Panc1 (cell line): Measurements from ENCODE around the gene PDE11A. TPM values are rescaled to one million over a fixed set of nuclear protein-coding genes. Genes with fewer than 3 reads are reported as not detected.

Experiments
- ATAC-seq: fragments of 200-7000 bp; cut with Tn5 transposase; 2 replicates; pipeline ENCODE4 v1.9.1; 2020; ENCODE audit warnings: mild to moderate bottlenecking, moderate library complexity
- BruUV-seq: library from RNA; stranded (reverse); fragments of 400-500 nt; replicated peaks from 2 replicates; lab custom pipeline; 2021; lab: Mats Ljungman, UMichigan
- CTCF ChIA-PET: fragments of 300-600 bp; sonication (Branson Sonifier 250); formaldehyde crosslinking; loops from one replicate; lab custom pipeline; 2022; ENCODE audit warnings: antibody characterized with exemption; lab: Charles Lee
- POLR2A ChIA-PET: fragments of 300-600 bp; sonication (Branson Sonifier 250); formaldehyde crosslinking; loops from one replicate; lab custom pipeline; 2022; ENCODE audit warnings: antibody characterized with exemption; lab: Charles Lee
- DNase-seq: peaks from one replicate; pipeline ENCODE4 v3.0.0-alpha.2; 2010; ENCODE audit warnings: low read depth, low spot score
- H3K27ac ChIP-seq: 2 replicates; pipeline ENCODE4 v1.5.1; 2011; ENCODE audit warnings: mild to moderate bottlenecking, low read length, inconsistent platforms
- H3K27me3 ChIP-seq: fragments of 200-500 bp; sonication (Bioruptor generic); 2 replicates; pipeline ENCODE4 v1.6.0; 2014; ENCODE audit warnings: low read length, inconsistent platforms; ENCODE audit not compliant: control insufficient read depth, insufficient read depth
- H3K36me3 ChIP-seq: fragments of 200-500 bp; sonication (Bioruptor generic); 2 replicates; pipeline ENCODE4 v1.5.1; 2014; ENCODE audit warnings: inconsistent platforms, mild to moderate bottlenecking, low read length, moderate library complexity; ENCODE audit not compliant: control insufficient read depth, insufficient read depth
- H3K4me1 ChIP-seq: 2 replicates; pipeline ENCODE4 v1.5.1; 2011; ENCODE audit warnings: inconsistent platforms, mild to moderate bottlenecking, low read length, moderate library complexity; ENCODE audit not compliant: control insufficient read depth, insufficient read depth
- H3K4me3 ChIP-seq, 2 experiments: 2 replicates each; pipeline ENCODE4 v1.5.1; 2011 to 2012; ENCODE audit warnings: low read depth in 2 of 2, low read length in 2 of 2, mild to moderate bottlenecking in 2 of 2, inconsistent platforms in 1 of 2, moderate library complexity in 1 of 2
- H3K9me3 ChIP-seq: fragments of 200-500 bp; sonication (Bioruptor generic); 2 replicates; pipeline ENCODE4 v1.5.1; 2014; ENCODE audit warnings: low read depth, mild to moderate bottlenecking, inconsistent platforms, low read length, moderate library complexity; ENCODE audit not compliant: control insufficient read depth, insufficient read depth
- POLR2AphosphoS5 ChIP-seq: IDR thresholded peaks from 2 replicates; pipeline ENCODE4 v1.6.1; 2012; ENCODE audit warnings: mild to moderate bottlenecking, low read depth, low read length, moderate library complexity
- SIN3A ChIP-seq: IDR thresholded peaks from 2 replicates; pipeline ENCODE4 v1.6.1; 2012; ENCODE audit warnings: low read depth, mild to moderate bottlenecking, low read length, moderate library complexity, borderline replicate concordance; ENCODE audit not compliant: insufficient read depth
- TCF7L2 ChIP-seq: IDR thresholded peaks from 2 replicates; pipeline ENCODE4 v1.6.1; 2011; ENCODE audit warnings: mild to moderate bottlenecking, low read depth, low read length, inconsistent platforms
- in situ Hi-C: cut with HindIII; loops from 2 replicates; pipeline ENCODE4 v1.10.0; 2016; ENCODE audit warnings: low sequenced_read_pairs, low pct_unique_long_range_greater_than_20kb
- intact Hi-C: fragments of 100-400 bp; cut with micrococcal nuclease; formaldehyde crosslinking; loops from one replicate; pipeline ENCODE4 v1.10.0; 2022; ENCODE audit not compliant: unreplicated experiment
- total RNA-seq: library from RNA; stranded (reverse); gene quantifications from one replicate; pipeline ENCODE4 v1.2.1, GENCODE V29; 2021; ENCODE audit not compliant: unreplicated experiment
- TF ChIP-seq, protein P1 (sequence below): fragments of 450-650 bp; IDR thresholded peaks from 2 replicates; pipeline ENCODE4 v1.5.1; 2017; ENCODE audit warnings: mild to moderate bottlenecking
- TF ChIP-seq, protein P2 (sequence below), 2 experiments: IDR thresholded peaks; 2 replicates each; pipeline ENCODE4 v1.6.1; 2011 to 2012; ENCODE audit warnings: low read depth in 2 of 2, control low read depth in 1 of 2, low read length in 1 of 2, mild to moderate bottlenecking in 1 of 2, moderate library complexity in 1 of 2; ENCODE audit not compliant: insufficient read depth in 1 of 2

The PDE11A gene
- total RNA-seq, 1 experiment from 2014 or later: not detected

DNA sequence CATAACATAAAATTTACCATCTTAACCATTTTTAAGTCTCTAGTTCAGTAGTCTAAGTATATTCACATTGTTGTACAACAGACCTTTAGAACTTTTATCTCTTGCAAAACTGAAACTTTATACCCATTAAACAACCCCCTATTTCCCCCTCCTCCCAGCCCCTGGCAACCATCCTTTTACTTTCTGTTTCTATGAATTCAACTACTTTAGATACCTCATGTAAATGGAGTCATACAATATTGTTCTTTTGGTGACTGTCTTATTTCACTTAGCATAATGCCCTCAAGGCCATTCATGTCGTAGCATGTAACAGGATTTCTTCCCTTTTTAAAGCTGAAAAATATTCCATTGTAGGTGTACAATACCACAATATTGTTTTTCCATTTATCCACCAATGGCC is 129.8 kb downstream of the PDE11A start:
- Histone ChIP-seq H3K27me3 (no peaks in the 10 kb centered on the region; the same call in 1 of the 2 replicates), H3K27ac (no peak overlapping the region), H3K4me1 (no peaks in the 10 kb centered on the region), H3K4me3 (no peak overlapping the region), H3K36me3 (no peaks in the 10 kb centered on the region), H3K9me3 (no peaks in the 10 kb centered on the region)
- no peak for DNase-seq
- intact Hi-C loops (no loop called here), in situ Hi-C loops (no loop called here)
- TF ChIP-seq SIN3A (no peak), TCF7L2 (no peak), POLR2AphosphoS5 (no peak)
- TF ChIP-seq, protein P1, sequence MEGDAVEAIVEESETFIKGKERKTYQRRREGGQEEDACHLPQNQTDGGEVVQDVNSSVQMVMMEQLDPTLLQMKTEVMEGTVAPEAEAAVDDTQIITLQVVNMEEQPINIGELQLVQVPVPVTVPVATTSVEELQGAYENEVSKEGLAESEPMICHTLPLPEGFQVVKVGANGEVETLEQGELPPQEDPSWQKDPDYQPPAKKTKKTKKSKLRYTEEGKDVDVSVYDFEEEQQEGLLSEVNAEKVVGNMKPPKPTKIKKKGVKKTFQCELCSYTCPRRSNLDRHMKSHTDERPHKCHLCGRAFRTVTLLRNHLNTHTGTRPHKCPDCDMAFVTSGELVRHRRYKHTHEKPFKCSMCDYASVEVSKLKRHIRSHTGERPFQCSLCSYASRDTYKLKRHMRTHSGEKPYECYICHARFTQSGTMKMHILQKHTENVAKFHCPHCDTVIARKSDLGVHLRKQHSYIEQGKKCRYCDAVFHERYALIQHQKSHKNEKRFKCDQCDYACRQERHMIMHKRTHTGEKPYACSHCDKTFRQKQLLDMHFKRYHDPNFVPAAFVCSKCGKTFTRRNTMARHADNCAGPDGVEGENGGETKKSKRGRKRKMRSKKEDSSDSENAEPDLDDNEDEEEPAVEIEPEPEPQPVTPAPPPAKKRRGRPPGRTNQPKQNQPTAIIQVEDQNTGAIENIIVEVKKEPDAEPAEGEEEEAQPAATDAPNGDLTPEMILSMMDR: no peak
- TF ChIP-seq, protein P2, sequence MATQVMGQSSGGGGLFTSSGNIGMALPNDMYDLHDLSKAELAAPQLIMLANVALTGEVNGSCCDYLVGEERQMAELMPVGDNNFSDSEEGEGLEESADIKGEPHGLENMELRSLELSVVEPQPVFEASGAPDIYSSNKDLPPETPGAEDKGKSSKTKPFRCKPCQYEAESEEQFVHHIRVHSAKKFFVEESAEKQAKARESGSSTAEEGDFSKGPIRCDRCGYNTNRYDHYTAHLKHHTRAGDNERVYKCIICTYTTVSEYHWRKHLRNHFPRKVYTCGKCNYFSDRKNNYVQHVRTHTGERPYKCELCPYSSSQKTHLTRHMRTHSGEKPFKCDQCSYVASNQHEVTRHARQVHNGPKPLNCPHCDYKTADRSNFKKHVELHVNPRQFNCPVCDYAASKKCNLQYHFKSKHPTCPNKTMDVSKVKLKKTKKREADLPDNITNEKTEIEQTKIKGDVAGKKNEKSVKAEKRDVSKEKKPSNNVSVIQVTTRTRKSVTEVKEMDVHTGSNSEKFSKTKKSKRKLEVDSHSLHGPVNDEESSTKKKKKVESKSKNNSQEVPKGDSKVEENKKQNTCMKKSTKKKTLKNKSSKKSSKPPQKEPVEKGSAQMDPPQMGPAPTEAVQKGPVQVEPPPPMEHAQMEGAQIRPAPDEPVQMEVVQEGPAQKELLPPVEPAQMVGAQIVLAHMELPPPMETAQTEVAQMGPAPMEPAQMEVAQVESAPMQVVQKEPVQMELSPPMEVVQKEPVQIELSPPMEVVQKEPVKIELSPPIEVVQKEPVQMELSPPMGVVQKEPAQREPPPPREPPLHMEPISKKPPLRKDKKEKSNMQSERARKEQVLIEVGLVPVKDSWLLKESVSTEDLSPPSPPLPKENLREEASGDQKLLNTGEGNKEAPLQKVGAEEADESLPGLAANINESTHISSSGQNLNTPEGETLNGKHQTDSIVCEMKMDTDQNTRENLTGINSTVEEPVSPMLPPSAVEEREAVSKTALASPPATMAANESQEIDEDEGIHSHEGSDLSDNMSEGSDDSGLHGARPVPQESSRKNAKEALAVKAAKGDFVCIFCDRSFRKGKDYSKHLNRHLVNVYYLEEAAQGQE (IDR thresholded peaks at IDR 0.05; ENCODE audit: insufficient read depth in 1 of 2, low read depth in 2 of 2, low read length in 1 of 2): no peak
- BruUV-seq: no TSS peak
- ATAC-seq: no peak
- CTCF ChIA-PET: no interaction called here
- POLR2A ChIA-PET: no interaction called here

DNA sequence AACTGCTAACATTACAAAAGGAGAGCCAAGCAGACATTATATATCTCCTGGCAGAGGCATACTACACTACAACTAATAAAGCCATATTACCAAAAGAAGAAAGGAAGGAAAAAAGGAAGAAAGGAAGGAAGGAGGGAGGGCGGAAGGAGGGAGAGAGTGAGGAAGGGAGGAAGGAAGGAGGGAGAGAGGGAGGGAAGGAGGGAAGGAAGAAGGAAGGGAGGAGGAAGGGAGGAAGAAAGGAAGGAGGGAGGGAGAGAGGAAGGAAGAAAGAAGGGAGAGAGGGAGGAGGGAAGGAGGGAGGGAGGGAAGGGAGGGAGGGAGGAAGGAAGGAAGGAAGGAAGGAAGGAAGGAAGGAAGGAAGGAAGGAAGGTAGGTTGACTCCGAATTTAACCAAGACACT is 133.4 kb downstream of the PDE11A start:
- Histone ChIP-seq H3K4me3 (no peak overlapping the region), H3K9me3 (no peaks in the 10 kb centered on the region), H3K4me1 (no peaks in the 10 kb centered on the region), H3K27ac (no peak overlapping the region), H3K36me3 (no peaks in the 10 kb centered on the region), H3K27me3 (no peaks in the 10 kb centered on the region; the same call in 1 of the 2 replicates)
- ChIA-PET POLR2A (no interaction called here), CTCF (no interaction called here)
- intact Hi-C loops (no loop called here), in situ Hi-C loops (no loop called here)
- no peak for ATAC-seq
- TF ChIP-seq SIN3A (no peak), TCF7L2 (no peak), POLR2AphosphoS5 (no peak)
- TF ChIP-seq, protein P2 (IDR thresholded peaks at IDR 0.05; ENCODE audit: insufficient read depth in 1 of 2, low read depth in 2 of 2, low read length in 1 of 2): no peak
- TF ChIP-seq, protein P1: no peak
- DNase-seq: no peak
- no TSS peak for BruUV-seq
